Measurements from ENCODE around the gene C14orf119.

Gene C14orf119

DNA sequence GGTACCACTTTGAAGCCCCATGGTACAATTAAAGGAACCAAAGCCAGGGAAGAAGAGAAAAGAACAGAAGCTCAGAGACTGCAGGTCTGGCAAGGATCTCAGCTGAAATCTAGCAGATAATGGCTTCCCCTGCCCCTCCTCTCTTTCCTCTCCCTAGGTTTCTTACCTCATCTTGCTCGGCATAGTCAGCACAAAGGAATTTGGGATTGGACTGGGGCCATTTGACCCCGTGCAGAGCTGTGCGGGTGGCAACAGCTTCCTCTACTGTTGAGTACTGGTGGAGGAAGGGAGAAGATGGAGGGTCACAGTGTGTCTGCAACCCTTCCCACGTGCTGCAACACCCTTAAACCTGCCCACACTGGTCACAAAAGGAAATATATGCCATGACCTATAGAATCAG lies 33.3 kb upstream of the C14orf119 start:
- peaks cover 84% of the 10 kb centered on the region for H3K36me3 ChIP-seq (ENCODE audit: low read depth)
- no peak overlapping the region for H3K4me3 ChIP-seq (ENCODE audit: severe bottlenecking)
- H3K4me1 ChIP-seq (ENCODE audit: insufficient read depth, poor library complexity, severe bottlenecking) = peaks cover 13% of the 10 kb centered on the region
- DNase-seq (ENCODE audit: low spot score) = peak; percentile 87
- peak overlapping the region; percentile 72 for H3K27ac ChIP-seq (ENCODE audit: poor library complexity, severe bottlenecking)
- H3K27me3 ChIP-seq (ENCODE audit: insufficient read depth, poor library complexity, severe bottlenecking) = no peaks in the 10 kb centered on the region
- TF ChIP-seq, protein P1, sequence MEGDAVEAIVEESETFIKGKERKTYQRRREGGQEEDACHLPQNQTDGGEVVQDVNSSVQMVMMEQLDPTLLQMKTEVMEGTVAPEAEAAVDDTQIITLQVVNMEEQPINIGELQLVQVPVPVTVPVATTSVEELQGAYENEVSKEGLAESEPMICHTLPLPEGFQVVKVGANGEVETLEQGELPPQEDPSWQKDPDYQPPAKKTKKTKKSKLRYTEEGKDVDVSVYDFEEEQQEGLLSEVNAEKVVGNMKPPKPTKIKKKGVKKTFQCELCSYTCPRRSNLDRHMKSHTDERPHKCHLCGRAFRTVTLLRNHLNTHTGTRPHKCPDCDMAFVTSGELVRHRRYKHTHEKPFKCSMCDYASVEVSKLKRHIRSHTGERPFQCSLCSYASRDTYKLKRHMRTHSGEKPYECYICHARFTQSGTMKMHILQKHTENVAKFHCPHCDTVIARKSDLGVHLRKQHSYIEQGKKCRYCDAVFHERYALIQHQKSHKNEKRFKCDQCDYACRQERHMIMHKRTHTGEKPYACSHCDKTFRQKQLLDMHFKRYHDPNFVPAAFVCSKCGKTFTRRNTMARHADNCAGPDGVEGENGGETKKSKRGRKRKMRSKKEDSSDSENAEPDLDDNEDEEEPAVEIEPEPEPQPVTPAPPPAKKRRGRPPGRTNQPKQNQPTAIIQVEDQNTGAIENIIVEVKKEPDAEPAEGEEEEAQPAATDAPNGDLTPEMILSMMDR (IDR thresholded peaks at IDR 0.05; ENCODE audit: poor library complexity, severe bottlenecking) = no peak
- peak; percentile 66 for ATAC-seq (ENCODE audit: low read depth)
- no peaks in the 10 kb centered on the region for H3K9me3 ChIP-seq (ENCODE audit: severe bottlenecking)

DNA sequence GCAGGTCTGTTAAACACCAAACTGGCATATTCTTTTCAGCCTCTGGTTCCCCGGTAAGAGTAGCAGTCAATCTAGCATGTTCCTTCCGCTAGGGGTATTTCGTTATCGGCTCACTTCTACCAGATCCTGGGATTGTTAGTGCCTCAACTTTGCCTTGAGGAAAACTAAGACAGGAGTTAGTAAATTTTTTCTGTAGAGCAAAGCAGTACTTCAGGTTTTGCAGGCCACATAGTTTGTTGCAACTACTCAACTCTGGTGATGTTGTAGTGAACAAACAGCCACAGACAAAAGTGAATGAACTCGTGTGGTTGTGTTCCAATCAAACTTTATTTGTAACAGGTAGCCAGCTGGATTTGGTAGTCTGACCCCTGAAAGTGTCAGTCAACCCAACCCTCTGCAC lies 31.7 kb upstream of the C14orf119 start:
- ATAC-seq (ENCODE audit: low read depth) = no peak
- TF ChIP-seq, protein P1 (IDR thresholded peaks at IDR 0.05; ENCODE audit: poor library complexity, severe bottlenecking) = no peak
- Histone ChIP-seq H3K27ac (ENCODE audit: poor library complexity, severe bottlenecking) (peak overlapping the region; percentile 72), H3K36me3 (ENCODE audit: low read depth) (peaks cover 95% of the 10 kb centered on the region), H3K27me3 (ENCODE audit: insufficient read depth, poor library complexity, severe bottlenecking) (no peaks in the 10 kb centered on the region), H3K9me3 (ENCODE audit: severe bottlenecking) (no peaks in the 10 kb centered on the region), H3K4me3 (ENCODE audit: severe bottlenecking) (no peak overlapping the region), H3K4me1 (ENCODE audit: insufficient read depth, poor library complexity, severe bottlenecking) (peaks cover 13% of the 10 kb centered on the region)
- no peak for DNase-seq (ENCODE audit: low spot score)

DNA sequence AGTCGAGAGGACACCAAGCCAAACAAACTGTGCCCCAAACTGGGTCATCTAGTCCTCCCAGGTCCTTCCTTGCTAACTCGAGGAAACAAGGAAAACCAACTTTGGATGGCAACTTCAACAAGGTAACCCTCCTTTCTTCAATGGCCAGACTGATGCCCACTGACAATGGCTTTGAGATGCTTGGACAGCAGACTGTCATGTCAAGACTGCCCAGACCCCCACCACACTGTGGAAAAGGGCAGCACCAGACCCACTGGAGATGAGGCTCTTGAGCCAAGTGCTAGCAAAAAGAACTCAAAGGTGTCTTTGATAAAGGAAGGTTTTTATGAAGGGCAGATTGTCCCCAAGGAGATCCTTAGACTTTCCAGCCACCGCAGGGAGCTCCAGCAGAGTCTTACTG lies 28.9 kb upstream of the C14orf119 start:
- H3K27ac ChIP-seq (ENCODE audit: poor library complexity, severe bottlenecking) = no peak overlapping the region
- no peaks in the 10 kb centered on the region for H3K9me3 ChIP-seq (ENCODE audit: severe bottlenecking)
- ATAC-seq (ENCODE audit: low read depth) (no peak), DNase-seq (ENCODE audit: low spot score) (no peak)
- peaks cover 85% of the 10 kb centered on the region for H3K36me3 ChIP-seq (ENCODE audit: low read depth)
- no peaks in the 10 kb centered on the region for H3K27me3 ChIP-seq (ENCODE audit: insufficient read depth, poor library complexity, severe bottlenecking)
- no peak overlapping the region for H3K4me3 ChIP-seq (ENCODE audit: severe bottlenecking)
- TF ChIP-seq, protein P1 (IDR thresholded peaks at IDR 0.05; ENCODE audit: poor library complexity, severe bottlenecking) = no peak
- H3K4me1 ChIP-seq (ENCODE audit: insufficient read depth, poor library complexity, severe bottlenecking) = peaks cover 13% of the 10 kb centered on the region

DNA sequence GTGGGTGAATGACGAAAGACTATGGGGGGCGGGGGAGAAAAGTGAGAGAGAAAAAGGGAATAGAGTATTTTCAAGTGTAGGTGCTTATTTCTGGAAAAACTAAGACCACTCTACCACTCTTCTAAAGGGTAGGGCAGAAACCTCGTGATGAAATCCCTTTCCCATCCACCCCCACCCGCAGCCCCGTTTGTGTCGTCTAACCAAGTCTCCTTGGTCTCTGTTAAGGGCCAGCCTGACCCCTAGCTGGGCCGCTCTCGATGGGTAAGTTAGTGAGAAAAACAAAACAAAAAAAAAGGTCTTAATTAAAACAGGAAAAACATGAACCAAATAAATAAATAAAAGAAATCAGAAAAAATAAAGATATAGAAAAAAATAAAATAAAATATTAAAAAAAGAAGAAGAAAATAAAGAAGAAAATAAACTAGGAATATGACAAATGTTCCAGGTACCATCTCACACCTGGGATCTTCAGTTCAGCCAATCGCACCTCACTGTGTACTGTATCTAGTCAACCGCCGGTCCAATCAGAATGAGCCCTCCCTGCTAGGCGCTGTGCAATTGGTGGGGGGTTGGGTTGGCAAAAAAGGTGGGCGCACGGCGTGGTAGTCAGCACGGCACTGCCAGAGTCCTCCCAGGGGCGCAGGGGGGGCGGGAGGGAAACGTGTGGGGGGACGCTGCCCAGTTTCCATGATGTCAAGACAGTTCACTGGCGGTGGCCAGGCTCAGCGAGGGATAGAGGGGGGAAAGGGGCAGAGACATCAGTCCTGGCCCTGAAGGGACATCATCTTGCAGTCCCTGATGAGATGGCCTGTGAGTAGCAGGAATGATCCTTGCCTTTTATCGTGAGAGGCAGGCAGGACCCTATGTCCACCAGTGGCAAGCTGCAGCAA lies 28.2 kb upstream of the C14orf119 start:
- H3K36me3 ChIP-seq (ENCODE audit: low read depth) = peaks cover 82% of the 10 kb centered on the region
- no peak for ATAC-seq (ENCODE audit: low read depth)

More for the DNA sequence above, 28.2 kb upstream of the C14orf119 start:
- DNase-seq (ENCODE audit: low spot score) = peak; percentile 61
- Histone ChIP-seq H3K27ac (ENCODE audit: poor library complexity, severe bottlenecking) (no peak overlapping the region), H3K4me3 (ENCODE audit: severe bottlenecking) (no peak overlapping the region), H3K9me3 (ENCODE audit: severe bottlenecking) (no peaks in the 10 kb centered on the region), H3K4me1 (ENCODE audit: insufficient read depth, poor library complexity, severe bottlenecking) (peaks cover 14% of the 10 kb centered on the region), H3K27me3 (ENCODE audit: insufficient read depth, poor library complexity, severe bottlenecking) (no peaks in the 10 kb centered on the region)
- TF ChIP-seq, protein P1 (IDR thresholded peaks at IDR 0.05; ENCODE audit: poor library complexity, severe bottlenecking) = no peak
